HG03060 (cell line): ENCODE results near the gene BACH2.

Source experiments
- ATAC-seq: cut with Tn5 transposase; IDR thresholded peaks from one replicate; pipeline ENCODE4 v1.9.1; 2021; ENCODE audit warnings: low read depth, moderate number of reproducible peaks; ENCODE audit not compliant: unreplicated experiment

BACH2 gene

DNA sequence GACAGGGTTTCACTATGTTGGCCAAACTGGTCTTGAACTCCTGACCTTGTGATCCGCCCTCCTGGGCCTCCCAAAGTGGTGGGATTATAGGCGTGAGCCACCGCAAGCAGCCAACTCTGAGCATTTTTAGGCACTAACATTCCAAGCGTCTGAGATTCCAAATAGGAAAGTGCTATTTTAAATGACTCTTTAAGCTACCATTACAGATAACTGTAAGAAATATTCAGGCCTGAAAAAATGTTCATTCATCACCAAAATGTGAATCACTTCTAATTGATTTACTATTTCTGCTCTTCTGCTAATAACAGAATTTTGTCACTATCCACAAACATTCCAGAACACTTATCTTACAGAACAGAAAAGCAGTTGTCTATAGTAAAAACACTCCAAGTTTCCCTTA, 106.5 kb downstream of the BACH2 start:
- no peak for ATAC-seq

DNA sequence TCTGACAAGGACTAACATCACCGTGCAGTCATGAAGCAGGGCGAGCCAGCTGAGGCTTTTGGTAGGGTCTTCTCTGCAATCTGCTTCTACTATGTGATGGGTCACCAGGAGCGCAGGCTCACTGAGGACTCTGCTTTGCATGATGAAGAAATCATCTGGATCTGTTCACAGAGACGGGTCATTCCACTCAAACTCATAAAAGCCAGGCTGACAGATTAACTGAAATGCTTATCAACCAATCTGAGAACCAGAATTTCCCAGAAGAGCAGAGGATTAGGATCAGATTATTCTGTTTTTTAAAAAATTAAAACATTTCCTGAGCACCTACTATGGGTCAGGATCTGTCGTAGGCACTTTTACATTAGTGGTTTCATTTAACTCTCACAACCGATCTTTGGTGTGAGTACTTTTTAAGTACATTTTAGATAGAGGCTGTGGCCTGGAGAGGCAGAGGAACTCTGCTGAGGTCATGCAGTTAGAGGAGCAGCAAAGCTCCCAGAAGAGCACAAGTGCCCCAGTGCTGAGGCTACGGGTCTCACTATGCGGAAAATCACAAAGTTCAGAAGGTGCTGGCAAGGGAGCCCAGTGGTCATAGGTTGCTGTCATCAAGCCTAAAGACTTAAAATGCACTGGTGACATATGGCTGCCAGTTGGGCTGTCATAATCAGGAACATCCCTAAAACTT, 109.1 kb downstream of the BACH2 start:
- ATAC-seq: no peak

DNA sequence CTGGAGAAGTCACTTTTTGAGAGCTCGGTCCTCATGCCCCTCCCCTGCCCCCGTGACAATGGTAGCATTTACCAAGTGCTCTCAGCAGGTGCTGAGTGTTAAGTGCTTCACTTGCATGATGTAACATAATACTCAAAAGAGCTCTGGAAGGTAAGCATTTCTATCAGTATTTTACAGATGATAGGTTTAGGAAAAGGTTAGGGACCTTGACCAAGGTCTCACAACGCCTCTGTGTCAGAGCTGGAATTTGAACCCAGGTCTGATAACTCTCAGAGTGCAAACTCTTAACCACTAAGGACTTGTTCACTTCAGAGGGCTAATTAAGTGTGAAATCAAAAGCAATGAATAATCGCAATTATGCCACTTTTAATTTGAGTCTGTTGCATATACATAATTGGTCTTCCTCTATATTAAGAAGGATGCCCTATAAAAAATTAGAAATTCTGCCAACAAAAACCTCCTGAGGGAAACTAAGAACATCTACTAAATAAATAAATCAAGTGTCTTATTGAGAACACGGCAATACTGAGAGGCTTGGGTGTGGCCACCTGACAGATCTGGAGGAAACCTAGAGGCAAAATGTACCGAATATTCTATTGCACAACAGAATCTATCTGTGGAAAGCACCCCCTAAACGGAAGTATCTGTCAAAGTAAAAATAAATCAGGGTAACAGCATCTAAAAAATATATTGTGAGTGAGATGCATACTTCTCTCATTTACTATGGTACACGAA, 109.8 kb downstream of the BACH2 start:
- no peak for ATAC-seq

DNA sequence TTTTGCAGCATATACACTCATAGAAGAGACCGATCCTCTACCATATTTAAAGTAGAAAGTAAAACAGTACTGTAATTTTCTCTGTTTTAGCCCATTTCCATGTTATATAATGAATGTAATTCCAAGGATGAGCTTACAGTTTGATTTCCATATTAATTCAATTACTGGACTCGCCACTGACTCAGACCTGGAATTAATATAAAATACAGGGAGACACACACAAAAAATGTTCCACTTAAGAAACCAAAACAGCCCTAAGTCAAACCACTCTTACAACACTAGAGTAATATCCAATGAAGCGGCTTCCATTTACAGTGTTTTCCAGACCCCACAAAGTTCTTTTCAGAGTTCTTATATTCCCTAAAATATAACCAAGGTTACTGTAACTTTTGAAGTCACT, 110.6 kb downstream of the BACH2 start:
- no peak for ATAC-seq

DNA sequence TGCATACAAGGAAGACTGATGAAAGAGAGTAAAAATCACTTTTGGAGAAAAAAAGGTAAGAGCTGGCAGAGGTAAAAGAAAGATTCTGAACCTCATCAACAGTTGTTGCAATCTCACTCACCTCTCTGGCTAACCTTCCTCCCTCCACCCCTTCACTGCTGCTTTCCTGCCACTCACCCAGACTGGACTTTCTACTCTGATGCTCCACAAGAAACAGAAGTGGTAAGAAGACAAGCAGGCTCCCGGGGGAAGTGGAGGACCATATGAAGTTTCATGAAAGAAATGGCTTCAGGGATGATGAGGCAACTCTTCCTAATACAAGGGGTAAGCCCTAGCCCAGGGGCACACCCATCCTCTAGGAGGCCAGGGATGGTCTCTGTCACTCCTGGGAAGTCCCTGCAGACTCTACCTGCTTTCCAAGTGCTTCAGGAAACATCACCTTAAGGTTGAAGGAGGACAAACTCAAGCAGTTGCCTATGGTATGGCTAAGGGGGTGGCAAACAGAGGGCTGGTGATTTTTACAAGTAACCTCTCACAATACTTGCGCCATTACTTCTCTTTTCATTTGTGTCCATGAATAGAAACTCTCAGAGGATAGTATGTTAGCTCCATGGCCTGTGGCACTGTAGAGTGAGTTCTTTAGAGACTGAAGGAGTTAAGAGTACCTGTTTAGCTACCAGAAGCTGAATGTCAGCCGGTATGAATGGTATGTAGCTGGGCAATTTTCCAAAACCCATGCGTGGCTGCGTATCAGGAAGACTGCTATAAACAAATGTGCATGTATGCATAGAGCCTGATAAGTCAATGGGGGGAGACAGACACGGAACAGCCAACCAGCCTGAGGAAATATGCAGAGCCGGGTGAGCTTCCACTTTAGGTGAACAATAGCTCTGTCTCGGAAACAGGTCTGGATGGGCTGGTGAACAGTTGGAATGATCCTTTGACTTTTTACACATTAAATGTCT, 112.0 kb downstream of the BACH2 start:
- no peak for ATAC-seq

DNA sequence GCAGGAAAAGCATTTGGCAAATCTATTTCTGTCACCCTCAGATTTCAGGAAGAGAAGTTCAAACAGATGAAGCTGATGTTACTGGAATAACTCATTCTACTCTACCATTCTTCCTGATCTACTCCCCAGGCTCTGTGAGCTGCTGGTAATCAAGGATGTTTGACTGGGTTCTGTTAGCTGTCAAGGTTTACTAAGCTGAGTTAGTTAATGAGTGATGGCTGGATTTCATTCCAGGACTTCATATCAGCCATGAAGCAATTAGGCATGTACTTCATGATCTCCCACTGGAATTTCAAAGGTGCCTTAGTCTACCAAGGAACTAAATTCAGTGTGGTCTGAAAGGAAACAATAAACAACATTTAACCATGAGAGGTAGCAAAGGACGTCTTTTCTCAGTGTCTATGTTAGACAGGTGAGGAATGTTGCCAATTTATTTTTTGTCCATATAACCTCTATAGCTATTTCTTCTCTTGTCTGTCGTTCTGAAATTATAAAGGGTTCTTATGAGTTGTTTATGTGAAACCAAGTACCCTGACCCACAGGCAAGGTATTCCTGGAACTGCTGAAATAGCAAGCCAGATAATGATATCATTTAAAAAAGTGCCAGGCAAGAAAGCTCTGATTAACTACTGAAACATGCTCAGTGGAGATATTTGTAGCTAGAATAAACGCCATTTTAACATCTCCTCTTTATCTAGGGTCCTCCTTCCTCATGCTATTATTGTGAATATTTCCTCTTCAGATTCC, 112.9 kb downstream of the BACH2 start:
- no peak for ATAC-seq

DNA sequence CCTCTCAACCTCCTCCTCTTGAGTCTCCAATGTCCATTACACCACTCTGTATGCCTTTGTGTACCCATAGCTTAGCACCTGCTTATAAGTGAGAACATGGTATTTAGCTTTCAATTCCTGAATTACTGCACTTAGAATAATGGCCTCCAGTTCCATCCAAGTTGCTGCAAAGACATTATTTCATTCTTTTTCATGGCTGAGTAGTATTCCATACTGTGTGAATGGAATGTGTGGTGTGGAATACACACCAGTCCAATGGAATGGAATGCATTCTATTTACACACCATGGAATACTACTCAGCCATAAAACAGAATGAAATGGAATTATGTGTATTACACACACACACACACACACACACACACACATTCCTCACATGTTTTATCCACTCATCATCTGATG, 116.1 kb downstream of the BACH2 start:
- no peak for ATAC-seq

DNA sequence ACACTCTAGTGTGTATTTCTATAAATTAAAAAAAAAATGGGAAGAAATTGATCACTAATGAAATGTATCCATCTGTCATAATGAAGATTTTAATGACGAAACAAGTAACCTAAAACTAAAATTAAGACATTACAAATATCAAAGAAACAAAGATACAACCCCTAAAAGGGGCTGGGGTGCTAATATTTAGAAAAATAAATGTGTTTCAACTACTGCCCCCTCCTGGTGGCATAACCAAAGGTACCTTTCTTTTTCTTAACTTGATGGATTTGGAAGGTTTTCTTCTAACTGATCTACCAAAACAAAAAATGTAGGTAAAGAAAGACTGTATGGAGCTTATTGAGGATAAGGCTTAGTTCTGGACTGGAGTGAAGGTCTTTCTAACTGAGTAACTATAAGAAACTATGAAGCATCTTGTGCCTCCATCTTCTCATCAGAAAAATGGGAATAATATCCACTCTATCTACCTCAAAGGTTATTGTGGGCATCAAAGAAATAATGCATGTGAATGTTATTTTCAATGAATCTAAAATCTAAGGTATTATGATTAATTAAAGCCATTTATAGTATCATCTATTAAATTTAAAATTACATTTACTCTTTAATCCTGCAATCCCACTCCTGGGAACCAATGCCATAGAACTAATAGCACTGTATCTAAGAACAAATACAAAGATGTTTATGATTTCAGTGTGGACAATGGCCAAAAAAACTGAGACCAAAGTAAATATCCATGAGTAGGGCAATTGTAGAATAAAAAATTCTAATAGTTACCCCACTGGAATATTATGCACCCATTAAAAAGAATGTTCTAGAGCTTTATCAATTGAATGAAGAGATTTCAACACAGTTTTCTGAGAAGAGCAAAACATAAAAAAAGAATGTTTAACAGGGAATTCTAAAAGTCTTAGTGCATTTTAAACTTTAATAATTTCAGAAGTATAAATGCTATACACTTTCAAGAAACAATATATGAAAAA, 117.2 kb downstream of the BACH2 start:
- ATAC-seq: no peak

DNA sequence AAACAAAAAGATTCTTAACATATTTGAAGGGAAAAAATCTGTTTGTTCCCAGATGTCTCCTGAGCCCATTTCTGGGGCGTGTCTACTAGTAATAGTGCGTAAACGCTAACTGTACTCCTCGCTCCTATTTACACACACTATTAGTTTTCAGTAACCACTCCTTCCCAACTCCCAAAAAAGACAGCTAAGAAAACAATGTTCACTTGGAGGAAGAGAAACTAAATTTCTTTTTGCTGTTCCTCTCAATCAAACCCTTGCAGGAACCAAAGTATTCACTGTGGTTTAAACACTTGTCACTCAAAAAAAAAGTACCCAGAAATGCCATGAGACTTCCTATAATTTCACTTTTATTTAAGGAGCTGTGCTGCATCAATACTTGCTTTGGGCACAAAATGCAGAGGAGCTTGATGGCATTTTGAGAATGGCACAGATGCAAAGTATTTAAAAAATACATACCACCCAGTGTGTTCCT, 118.2 kb downstream of the BACH2 start:
- ATAC-seq: no peak

DNA sequence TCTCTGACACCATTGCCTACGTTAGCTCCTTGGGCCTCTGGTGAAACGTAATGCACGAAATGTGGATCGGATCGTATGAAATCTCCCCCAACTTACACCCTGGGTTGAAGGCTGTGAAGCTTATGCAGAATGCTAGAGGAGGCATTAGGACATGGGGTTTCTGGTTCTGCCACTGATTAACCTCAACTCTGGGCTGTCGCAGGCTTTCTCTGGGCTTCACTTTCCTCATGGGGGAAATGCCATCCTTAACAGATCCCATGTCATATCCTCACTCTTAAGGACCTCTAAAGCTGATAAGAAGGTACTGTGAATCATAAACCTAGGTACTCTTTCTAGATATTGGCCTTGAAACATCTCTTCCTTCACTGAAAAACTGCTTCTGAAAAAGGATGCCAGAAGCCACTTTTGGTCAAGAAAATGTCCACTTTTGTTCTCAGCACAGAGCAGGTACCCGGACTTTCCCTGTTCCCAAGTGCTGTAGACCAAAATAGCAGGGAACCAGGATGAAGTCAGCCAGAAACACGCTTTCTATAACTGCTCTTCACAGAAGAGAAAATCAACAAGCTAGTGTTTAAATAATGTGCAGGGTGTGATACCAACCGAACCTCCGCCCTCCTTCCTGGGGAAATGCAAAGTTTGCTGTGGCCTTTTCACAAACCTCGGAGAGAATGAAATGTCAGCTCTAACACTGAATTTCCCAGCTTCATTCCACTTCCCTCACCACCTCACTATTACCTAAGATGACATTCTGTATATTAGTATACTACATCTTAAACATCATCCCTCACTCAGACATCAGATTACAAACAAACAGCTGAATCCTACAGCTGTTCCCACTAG, 118.9 kb downstream of the BACH2 start:
- no peak for ATAC-seq

DNA sequence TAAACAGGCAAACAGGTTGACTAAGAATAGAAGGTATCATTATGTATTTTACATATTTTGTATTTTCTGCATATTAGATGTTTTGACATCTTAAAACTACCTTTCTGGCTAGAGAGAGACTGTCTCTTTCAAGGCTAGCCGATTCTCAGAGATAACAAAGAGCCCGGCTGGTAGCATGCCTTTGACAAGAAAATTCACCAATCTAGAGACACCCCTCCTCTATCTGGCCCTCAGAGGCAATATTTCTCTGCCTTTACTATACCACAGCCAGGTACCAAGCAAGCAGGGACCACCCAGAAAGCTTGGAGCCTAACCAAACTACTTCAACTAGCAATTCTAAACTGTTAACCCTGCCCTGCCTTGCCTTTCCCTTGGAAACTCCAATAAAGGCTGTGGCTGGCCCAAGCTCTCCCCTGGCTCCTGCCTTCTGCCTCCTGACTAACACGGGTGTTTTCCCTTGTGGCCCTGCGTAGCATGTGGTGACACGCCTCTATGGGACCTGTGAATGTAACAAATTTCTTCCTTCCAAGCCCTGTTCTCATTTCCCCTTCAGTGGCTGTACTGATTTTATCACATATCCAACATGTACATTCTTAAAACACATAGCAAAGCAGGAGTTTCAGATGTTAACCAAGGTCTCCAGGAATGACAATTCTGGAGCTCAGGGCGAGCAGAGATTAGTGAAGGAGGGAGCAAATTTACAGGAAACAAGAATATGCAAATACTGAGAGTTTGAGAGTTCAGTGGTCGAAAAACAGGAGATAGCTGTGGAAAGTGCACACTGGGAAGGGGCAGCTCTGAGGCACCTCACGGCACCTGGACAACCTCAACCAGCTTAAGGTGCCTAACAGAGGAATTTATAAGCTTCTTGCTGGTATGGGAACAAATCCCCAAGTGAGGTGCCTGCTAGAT, 120.8 kb downstream of the BACH2 start:
- no peak for ATAC-seq

DNA sequence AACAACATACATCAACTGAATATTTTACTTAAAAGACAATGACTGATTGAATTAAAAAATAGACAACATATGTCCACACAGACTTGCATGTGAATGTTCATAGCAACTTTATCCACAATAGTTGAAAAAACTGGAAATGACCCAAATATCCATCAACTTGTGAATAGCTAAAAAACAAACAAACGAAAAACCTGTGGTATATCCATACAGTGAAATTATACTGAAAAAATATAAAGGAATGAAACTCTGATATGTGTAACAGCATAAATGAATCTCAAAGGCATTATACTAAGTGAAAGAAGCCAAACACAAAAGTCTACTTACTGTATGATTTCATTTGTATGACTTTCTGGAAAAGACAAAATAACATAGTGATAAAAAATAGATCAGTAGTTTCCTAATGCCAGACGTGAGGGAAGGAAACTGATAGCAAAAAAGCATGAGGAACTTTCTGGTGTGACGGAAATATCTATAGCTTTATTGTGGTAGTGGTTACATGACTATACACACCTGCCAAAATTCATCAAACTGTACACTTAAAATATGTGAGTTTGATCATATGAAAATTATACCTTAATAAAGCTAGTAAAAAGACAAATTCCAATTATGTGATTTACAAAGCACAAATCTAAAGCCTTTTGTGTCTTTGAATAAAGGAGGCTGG, 123.2 kb downstream of the BACH2 start:
- ATAC-seq: no peak

DNA sequence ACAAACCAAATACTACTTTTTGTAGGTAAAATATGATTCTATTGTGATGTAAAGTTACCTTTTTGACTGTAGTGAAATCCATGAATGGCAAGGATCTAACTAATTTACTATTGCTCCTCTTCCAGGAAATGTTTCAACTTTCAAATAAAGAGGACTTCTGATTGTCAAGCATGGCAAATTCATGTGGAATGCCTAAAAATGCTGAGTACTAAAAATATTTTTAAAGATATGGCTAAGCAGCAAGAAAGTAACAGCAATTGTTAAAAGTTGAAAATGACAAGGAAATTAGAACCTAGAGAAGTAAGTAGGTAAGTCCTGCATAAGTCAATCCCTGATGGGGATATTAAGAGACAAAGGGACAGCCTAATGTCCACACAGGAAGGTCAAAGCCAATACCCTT, 126.0 kb downstream of the BACH2 start:
- no peak for ATAC-seq

DNA sequence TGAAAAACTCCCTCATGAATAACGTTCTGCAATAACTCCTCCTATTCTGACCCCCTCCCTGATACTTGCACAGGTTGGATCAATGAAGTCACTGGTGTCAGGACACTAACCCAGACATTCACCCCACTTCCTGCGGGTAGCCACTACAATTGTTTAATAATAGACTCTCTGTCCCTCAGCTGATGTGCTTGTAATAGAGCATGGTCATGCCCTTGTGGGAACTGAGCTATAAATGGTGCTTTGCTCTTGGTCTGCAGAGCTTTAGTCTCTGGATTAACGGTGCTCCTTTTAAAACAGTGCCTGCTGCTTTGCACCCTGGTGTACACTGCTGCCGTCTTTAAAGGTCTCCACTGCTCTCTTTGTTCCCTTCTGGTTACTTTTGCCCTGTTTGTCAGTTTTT, 127.3 kb downstream of the BACH2 start:
- ATAC-seq: no peak

DNA sequence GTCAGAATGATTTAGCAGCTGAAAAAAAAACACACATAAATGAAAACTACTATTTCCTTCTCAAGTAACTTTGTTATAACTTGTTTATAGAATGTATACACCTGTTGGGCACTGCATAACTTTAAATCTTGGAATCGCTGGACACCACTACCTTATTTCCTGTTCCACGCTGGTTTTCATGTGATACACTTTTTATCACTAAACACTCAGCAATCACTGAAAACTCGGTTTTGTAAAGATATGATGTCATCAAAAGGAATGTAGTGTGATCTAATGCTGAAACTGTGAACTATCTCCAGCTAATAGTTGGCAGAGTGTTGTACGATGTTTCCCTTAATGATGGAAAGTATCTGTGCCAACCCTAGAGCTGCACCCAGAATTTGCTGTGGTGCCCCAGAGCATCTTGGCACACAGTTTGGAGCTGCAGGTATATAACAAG, 127.9 kb downstream of the BACH2 start:
- ATAC-seq: no peak

DNA sequence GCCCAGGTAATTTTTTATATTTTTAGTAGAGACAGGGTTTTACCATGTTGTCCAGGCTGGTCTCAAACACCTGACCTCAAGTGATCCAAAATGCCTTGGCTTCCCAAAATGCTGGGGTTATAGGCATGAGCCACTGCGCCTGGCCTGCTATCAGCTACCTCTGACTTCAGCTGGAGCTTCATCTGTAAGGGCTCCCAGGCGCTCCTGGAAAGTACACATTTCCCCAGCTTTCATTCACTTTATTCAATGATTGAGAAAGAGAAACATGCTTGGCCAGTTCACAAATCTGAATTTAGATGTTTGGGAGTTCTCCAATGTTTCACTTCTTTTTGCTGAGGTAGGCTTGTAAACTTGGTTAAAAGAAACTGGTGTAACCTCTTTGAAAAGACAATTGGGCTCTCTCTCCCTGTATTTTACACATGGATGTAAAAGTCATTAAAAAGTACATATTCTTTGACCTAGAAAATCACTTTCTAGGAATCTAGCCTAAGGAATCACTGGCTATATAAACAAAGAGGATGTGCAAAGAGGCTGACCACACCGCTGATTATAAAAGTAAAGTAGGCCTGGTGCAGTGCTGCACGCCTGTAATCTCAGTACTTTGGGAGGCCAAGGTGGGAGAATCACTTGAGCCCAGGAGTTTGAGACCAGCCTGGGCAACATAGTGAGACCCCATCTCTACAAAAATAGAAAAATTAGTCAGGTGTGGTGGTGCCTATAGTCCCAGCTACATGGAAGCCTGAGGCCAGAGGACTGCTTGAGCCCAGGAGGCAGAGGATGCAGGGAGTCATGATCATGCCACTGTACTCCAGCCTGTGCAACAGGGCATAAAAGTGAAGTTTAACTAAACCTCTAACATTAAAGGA, 128.9 kb downstream of the BACH2 start:
- ATAC-seq: no peak
